ENCODE results near the gene ACVRL1.

Gene ACVRL1

GRCh38 chr12:51951199-51951842 is 44.0 kb downstream of the ACVRL1 start, which contains the start of gene ACVR1B:
TSS of gene ACVR1B (plus strand) at chr12:51951699. CDS start at chr12:51951744, 45 bp downstream.
- Histone ChIP-seq H3K9ac (ENCODE audit: low read depth, low read length, poor library complexity) (peak within 1 kb of the TSS; percentile 86), H3K18ac (ENCODE audit: low read length) (peak within 1 kb of the TSS; percentile 91), H3K9me3 (replicated peaks in 1 of 2; ENCODE audit: control insufficient read depth in 2 of 2, insufficient read depth in 1 of 2, low read depth in 1 of 2, low read length in 2 of 2) (peaks cover 2 to 9% of the 10 kb centered on the region in 2 donors), H3K4me2 (ENCODE audit: insufficient read depth, low read length, poor library complexity, severe bottlenecking) (peak within 1 kb of the TSS; percentile 81), H3K14ac (ENCODE audit: low read length) (no peak within 1 kb of the TSS), H2BK15ac (ENCODE audit: low read length) (peak within 1 kb of the TSS; percentile 70), H3K79me1 (ENCODE audit: low read depth, low read length) (no peaks in the 10 kb centered on the region), H2BK12ac (ENCODE audit: low read length) (peak within 1 kb of the TSS; percentile 53), H2AK5ac (ENCODE audit: low read depth, low read length) (no peak within 1 kb of the TSS), H3K27ac (replicated peaks; ENCODE audit: low read length) (no peak within 1 kb of the TSS), H4K8ac (ENCODE audit: low read depth, low read length) (no peak within 1 kb of the TSS), H2AFZ (ENCODE audit: low read length) (peak within 1 kb of the TSS; percentile 98), H2BK5ac (ENCODE audit: low read length) (no peak within 1 kb of the TSS), H3K4me1 (ENCODE audit: control insufficient read depth in 2 of 2, insufficient read depth in 1 of 2, low read depth in 1 of 2, low read length in 2 of 2) (peaks cover 4 to 22% of the 10 kb centered on the region in 2 donors), H3K36me3 (replicated peaks in 1 of 2; ENCODE audit: control insufficient read depth in 2 of 2, insufficient read depth in 2 of 2, low read length in 2 of 2) (peaks cover 0 to 22% of the 10 kb centered on the region in 2 donors), H3K27me3 (ENCODE audit: control insufficient read depth in 3 of 3, insufficient read depth in 3 of 3, low read depth in 1 of 3, low read length in 3 of 3) (peaks cover 3 to 38% (median 18%) of the 10 kb centered on the region in 3 experiments), H3K23ac (ENCODE audit: low read depth, low read length, poor library complexity) (no peak within 1 kb of the TSS), H3K4ac (ENCODE audit: low read length) (no peak within 1 kb of the TSS), H2BK120ac (ENCODE audit: low read depth, low read length) (no peak within 1 kb of the TSS), H4K91ac (ENCODE audit: low read depth, low read length, poor library complexity) (no peak within 1 kb of the TSS), H3K4me3 (ENCODE audit: low read length in 2 of 2) (peak within 1 kb of the TSS; percentile 95 to 96)
- peak; percentile 83 for DNase-seq (ENCODE audit: low spot score)
- no CpG with 5 or more reads among the region's 86 CpGs for WGBS, 2 donors (ENCODE audit: extremely low coverage in 2 of 2, insufficient read length in 2 of 2, insufficient replicate concordance in 1 of 2)

- no peak for DNase-seq (ENCODE audit: low spot score)
- peak overlapping the region; percentile 69 for H3K4me2 ChIP-seq (ENCODE audit: insufficient read depth, low read length, poor library complexity, severe bottlenecking)
- H3K27ac ChIP-seq (replicated peaks; ENCODE audit: low read length): no peak overlapping the region
- no peak overlapping the region for H2BK12ac ChIP-seq (ENCODE audit: low read length)
- no peak overlapping the region for H4K91ac ChIP-seq (ENCODE audit: low read depth, low read length, poor library complexity)
- no peak overlapping the region for H3K14ac ChIP-seq (ENCODE audit: low read length)
- H3K79me1 ChIP-seq (ENCODE audit: low read depth, low read length): no peaks in the 10 kb centered on the region
- peaks cover 2 to 13% of the 10 kb centered on the region in 2 donors for H3K9me3 ChIP-seq (replicated peaks in 1 of 2; ENCODE audit: control insufficient read depth in 2 of 2, insufficient read depth in 1 of 2, low read depth in 1 of 2, low read length in 2 of 2)
- H4K8ac ChIP-seq (ENCODE audit: low read depth, low read length): no peak overlapping the region
- H3K18ac ChIP-seq (ENCODE audit: low read length): peak overlapping the region; percentile 91
- peak overlapping the region; percentile 91 for H2AFZ ChIP-seq (ENCODE audit: low read length)
- peaks cover 4 to 22% of the 10 kb centered on the region in 2 donors for H3K4me1 ChIP-seq (ENCODE audit: control insufficient read depth in 2 of 2, insufficient read depth in 1 of 2, low read depth in 1 of 2, low read length in 2 of 2)
- H3K4me3 ChIP-seq (ENCODE audit: low read length in 2 of 2): peak overlapping the region; percentile 95 to 96
- no peak overlapping the region for H2BK120ac ChIP-seq (ENCODE audit: low read depth, low read length)
- H3K9ac ChIP-seq (ENCODE audit: low read depth, low read length, poor library complexity): peak overlapping the region; percentile 86
- peaks cover 3 to 38% (median 18%) of the 10 kb centered on the region in 3 experiments for H3K27me3 ChIP-seq (ENCODE audit: control insufficient read depth in 3 of 3, insufficient read depth in 3 of 3, low read depth in 1 of 3, low read length in 3 of 3)
- H2BK5ac ChIP-seq (ENCODE audit: low read length): no peak overlapping the region
- no peak overlapping the region for H2AK5ac ChIP-seq (ENCODE audit: low read depth, low read length)
- H2BK15ac ChIP-seq (ENCODE audit: low read length): no peak overlapping the region
- peaks cover 0 to 30% of the 10 kb centered on the region in 2 donors for H3K36me3 ChIP-seq (replicated peaks in 1 of 2; ENCODE audit: control insufficient read depth in 2 of 2, insufficient read depth in 2 of 2, low read length in 2 of 2)
- WGBS, 2 donors (ENCODE audit: extremely low coverage in 2 of 2, insufficient read length in 2 of 2, insufficient replicate concordance in 1 of 2): no CpG with 5 or more reads among the region's 50 CpGs
- H3K23ac ChIP-seq (ENCODE audit: low read depth, low read length, poor library complexity): no peak overlapping the region
- no peak overlapping the region for H3K4ac ChIP-seq (ENCODE audit: low read length)
Measured at GRCh38 chr12:51951843-51952722, 44.8 kb downstream of the ACVRL1 start.

GRCh38 chr12:51953089-51953488 is 45.8 kb downstream of the ACVRL1 start:
- no peak overlapping the region for H2BK5ac ChIP-seq (ENCODE audit: low read length)
- H3K4ac ChIP-seq (ENCODE audit: low read length): no peak overlapping the region
- no peak overlapping the region for H2BK12ac ChIP-seq (ENCODE audit: low read length)
- peaks cover 4 to 22% of the 10 kb centered on the region in 2 donors for H3K4me1 ChIP-seq (ENCODE audit: control insufficient read depth in 2 of 2, insufficient read depth in 1 of 2, low read depth in 1 of 2, low read length in 2 of 2)
- H4K91ac ChIP-seq (ENCODE audit: low read depth, low read length, poor library complexity): no peak overlapping the region
- H3K79me1 ChIP-seq (ENCODE audit: low read depth, low read length): peaks cover 3% of the 10 kb centered on the region
- H3K9me3 ChIP-seq (replicated peaks in 1 of 2; ENCODE audit: control insufficient read depth in 2 of 2, insufficient read depth in 1 of 2, low read depth in 1 of 2, low read length in 2 of 2): peaks cover under 1 to 13% of the 10 kb centered on the region in 2 donors
- no peak overlapping the region for H2BK120ac ChIP-seq (ENCODE audit: low read depth, low read length)
- H3K27ac ChIP-seq (replicated peaks; ENCODE audit: low read length): no peak overlapping the region
- WGBS, 2 donors (ENCODE audit: extremely low coverage in 2 of 2, insufficient read length in 2 of 2, insufficient replicate concordance in 1 of 2): no CpG with 5 or more reads among the region's 8 CpGs
- no peak overlapping the region for H4K8ac ChIP-seq (ENCODE audit: low read depth, low read length)
- H3K27me3 ChIP-seq (ENCODE audit: control insufficient read depth in 3 of 3, insufficient read depth in 3 of 3, low read depth in 1 of 3, low read length in 3 of 3): peaks cover 3 to 28% (median 18%) of the 10 kb centered on the region in 3 experiments
- H3K36me3 ChIP-seq (replicated peaks in 1 of 2; ENCODE audit: control insufficient read depth in 2 of 2, insufficient read depth in 2 of 2, low read length in 2 of 2): peaks cover 0 to 37% of the 10 kb centered on the region in 2 donors
- no peak for DNase-seq (ENCODE audit: low spot score)
- no peak overlapping the region for H2AFZ ChIP-seq (ENCODE audit: low read length)
- H2BK15ac ChIP-seq (ENCODE audit: low read length): no peak overlapping the region
- peak overlapping the region; percentile 69 for H3K4me2 ChIP-seq (ENCODE audit: insufficient read depth, low read length, poor library complexity, severe bottlenecking)
- no peak overlapping the region for H2AK5ac ChIP-seq (ENCODE audit: low read depth, low read length)
- peak overlapping the region in 1 of 2 donors; percentile 95 for H3K4me3 ChIP-seq (ENCODE audit: low read length in 2 of 2)
- no peak overlapping the region for H3K18ac ChIP-seq (ENCODE audit: low read length)
- no peak overlapping the region for H3K23ac ChIP-seq (ENCODE audit: low read depth, low read length, poor library complexity)
- H3K9ac ChIP-seq (ENCODE audit: low read depth, low read length, poor library complexity): no peak overlapping the region
- no peak overlapping the region for H3K14ac ChIP-seq (ENCODE audit: low read length)

GRCh38 chr12:51953864-51954263 is 46.6 kb downstream of the ACVRL1 start:
- Histone ChIP-seq H3K9me3 (replicated peaks in 1 of 2; ENCODE audit: control insufficient read depth in 2 of 2, insufficient read depth in 1 of 2, low read depth in 1 of 2, low read length in 2 of 2) (peaks cover 0 to 13% of the 10 kb centered on the region in 2 donors), H2BK15ac (ENCODE audit: low read length) (no peak overlapping the region), H3K4me2 (ENCODE audit: insufficient read depth, low read length, poor library complexity, severe bottlenecking) (no peak overlapping the region), H2BK12ac (ENCODE audit: low read length) (no peak overlapping the region), H3K4me1 (ENCODE audit: control insufficient read depth in 2 of 2, insufficient read depth in 1 of 2, low read depth in 1 of 2, low read length in 2 of 2) (peaks cover 4 to 22% of the 10 kb centered on the region in 2 donors), H4K8ac (ENCODE audit: low read depth, low read length) (no peak overlapping the region), H2BK120ac (ENCODE audit: low read depth, low read length) (no peak overlapping the region), H3K9ac (ENCODE audit: low read depth, low read length, poor library complexity) (no peak overlapping the region), H3K23ac (ENCODE audit: low read depth, low read length, poor library complexity) (no peak overlapping the region), H2AFZ (ENCODE audit: low read length) (no peak overlapping the region), H3K18ac (ENCODE audit: low read length) (no peak overlapping the region), H4K91ac (ENCODE audit: low read depth, low read length, poor library complexity) (no peak overlapping the region), H3K4me3 (ENCODE audit: low read length in 2 of 2) (peak overlapping the region in 1 of 2 donors; percentile 95), H3K4ac (ENCODE audit: low read length) (no peak overlapping the region), H2BK5ac (ENCODE audit: low read length) (no peak overlapping the region), H3K27ac (replicated peaks; ENCODE audit: low read length) (no peak overlapping the region), H3K36me3 (replicated peaks in 1 of 2; ENCODE audit: control insufficient read depth in 2 of 2, insufficient read depth in 2 of 2, low read length in 2 of 2) (peaks cover 0 to 40% of the 10 kb centered on the region in 2 donors), H3K27me3 (ENCODE audit: control insufficient read depth in 3 of 3, insufficient read depth in 3 of 3, low read depth in 1 of 3, low read length in 3 of 3) (peaks cover 3 to 24% (median 15%) of the 10 kb centered on the region in 3 experiments), H3K14ac (ENCODE audit: low read length) (no peak overlapping the region), H3K79me1 (ENCODE audit: low read depth, low read length) (peaks cover 6% of the 10 kb centered on the region), H2AK5ac (ENCODE audit: low read depth, low read length) (no peak overlapping the region)
- no peak for DNase-seq (ENCODE audit: low spot score)
- 100% methylated on average over 1 of the region's 4 CpGs; no CpG with 5 or more reads in 1 of the 2 donors for WGBS, 2 donors (ENCODE audit: extremely low coverage in 2 of 2, insufficient read length in 2 of 2, insufficient replicate concordance in 1 of 2)

Measured in neuronal stem cell (in vitro differentiated cells).